GDM1 (cell line): ENCODE results near the gene KDM1A.
"Not testable (repeated sequence)": the region's sequence is repeated elsewhere in the genome, so short reads cannot be mapped to it uniquely, and the experiment has no call there.

Experiments used
- DNase-seq: peaks from one replicate; lab custom pipeline; 2025; lab: John Stamatoyannopoulos, UW

The KDM1A gene

DNA sequence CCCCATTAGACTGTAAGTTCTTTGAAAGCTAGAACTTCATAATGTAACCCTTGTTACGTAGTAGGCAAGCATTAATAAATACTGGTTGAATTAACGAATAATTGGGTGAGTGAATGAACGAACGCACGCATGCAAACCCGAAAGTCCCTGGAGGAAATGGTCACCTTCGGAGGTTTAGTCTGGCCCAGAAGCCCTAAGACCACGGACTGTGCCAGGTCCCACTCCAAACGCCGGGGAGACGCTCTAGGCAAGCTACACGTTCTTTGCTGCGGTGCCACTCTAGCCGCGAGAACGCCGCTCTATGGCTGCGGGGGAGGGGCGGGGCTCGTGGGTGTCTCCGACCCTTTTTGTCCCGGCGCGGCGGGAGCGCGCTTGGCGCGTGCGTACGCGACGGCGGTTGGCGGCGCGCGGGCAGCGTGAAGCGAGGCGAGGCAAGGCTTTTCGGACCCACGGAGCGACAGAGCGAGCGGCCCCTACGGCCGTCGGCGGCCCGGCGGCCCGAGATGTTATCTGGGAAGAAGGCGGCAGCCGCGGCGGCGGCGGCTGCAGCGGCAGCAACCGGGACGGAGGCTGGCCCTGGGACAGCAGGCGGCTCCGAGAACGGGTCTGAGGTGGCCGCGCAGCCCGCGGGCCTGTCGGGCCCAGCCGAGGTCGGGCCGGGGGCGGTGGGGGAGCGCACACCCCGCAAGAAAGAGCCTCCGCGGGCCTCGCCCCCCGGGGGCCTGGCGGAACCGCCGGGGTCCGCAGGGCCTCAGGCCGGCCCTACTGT, at the start of gene KDM1A:
Gene KDM1A, plus strand, starts transcription at position 375 of the 769 bp plus-strand sequence. Its CDS starts 129 bp downstream, at position 504.
- peak; percentile 98 for DNase-seq

- DNase-seq, result no peak
Observed at GRCh38 chr1:22970096-22970495, 49.2 kb upstream of the KDM1A start.

DNA sequence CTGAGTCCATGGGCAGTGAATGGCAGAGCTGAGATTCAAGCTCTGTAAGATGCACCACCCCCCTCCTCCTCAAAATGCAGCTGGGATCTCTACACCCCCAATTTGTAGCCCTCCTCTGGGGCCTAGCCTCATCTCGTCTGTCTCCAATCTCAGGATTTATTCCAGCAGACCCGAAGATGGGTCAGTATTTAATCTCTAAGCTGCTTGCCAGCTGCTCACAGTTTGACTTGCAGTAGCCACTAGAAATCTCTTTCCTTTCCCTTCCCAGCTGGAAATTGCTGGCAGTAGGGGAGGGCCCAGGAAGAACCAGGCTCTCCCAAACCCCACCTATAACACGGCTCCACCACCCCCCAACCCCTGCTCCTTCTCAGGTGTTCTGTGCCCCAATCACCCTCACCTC, 48.1 kb upstream of the KDM1A start:
- no peak for DNase-seq

- DNase-seq, result no peak
Observed at GRCh38 chr1:22971611-22972405, 47.5 kb upstream of the KDM1A start.

DNA sequence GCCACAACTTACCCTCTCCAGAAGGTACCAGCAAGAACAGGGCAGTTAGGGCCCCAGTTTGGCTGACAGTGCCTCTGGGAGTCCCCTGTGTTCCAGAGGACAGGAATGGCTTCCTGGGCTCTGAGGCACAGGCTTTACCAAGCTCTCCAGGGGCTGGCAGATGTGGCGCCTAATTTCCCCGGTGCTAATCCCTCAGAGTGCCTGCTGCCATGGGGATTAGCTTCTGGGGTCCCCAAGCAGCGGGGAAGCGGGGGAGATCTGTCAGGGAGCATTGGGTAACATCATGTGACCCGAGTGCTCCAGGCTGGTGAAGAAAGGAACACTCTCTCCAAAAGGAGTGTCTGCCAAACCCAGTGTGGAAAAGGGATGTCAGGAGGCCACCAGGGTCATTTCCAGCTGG, 46.5 kb upstream of the KDM1A start, which contains the start of gene LACTBL1:
Gene LACTBL1, minus strand, starts transcription at position 107 of the 400 bp plus-strand sequence. CDS start 550 bp downstream, outside the sequence.
- no peak for DNase-seq

DNA sequence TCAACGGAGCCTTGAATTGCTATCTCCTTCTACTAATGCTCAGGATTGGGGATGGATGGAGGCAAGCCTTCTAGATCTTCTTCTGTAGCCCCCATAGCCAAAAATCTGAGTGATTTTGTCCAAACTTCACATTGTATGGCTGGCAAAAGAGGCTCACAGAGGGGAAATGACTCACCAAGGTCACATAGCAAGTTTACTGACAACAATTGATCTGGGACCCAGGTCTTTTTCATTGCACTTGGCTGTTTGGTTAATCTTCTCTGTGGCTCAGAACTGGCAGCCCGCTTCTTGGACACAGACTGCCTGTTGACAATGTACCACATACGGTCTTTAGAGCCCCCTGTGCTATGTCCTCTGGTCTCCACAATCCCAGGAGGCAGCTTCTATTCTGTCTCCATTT, 43.6 kb upstream of the KDM1A start:
- no peak for DNase-seq

DNA sequence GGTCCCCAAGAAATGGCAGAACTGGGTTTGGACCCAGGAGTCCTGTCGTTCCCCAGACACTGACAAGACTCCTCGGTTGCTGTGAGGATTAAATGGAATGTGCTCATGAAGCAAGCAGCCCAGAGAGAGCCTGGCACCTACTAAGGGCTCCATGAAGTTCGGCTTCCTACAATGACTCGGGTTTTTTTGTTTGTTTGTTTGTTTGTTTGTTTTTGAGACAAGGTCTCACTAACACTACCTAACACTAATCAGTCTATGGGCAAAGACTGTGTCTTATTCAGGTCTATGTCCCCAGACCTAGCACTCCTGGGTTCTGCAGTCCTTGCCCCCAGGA, 43.2 kb upstream of the KDM1A start:
- no peak for DNase-seq

GRCh38 chr1:22976461-22977243, 42.6 kb upstream of the KDM1A start:
- peak; percentile 68 for DNase-seq

DNA sequence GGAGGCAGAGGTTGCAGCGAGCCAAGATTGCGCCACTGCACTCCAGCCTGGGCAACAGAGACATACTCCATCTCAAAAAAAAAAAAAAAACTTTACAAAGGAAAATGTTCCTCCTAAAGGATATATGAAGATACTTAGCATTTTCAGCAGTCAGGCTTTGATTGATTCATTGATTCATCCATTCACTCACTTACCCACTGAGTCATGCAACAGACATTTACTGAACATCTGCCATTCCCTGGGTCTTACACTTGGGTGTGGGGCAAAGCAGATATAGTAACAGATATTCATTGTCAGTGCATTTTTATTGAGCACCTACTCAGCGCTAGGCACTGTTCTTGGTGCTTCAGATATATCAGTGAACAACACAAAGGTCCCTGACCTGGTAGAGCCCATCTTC, 41.0 kb upstream of the KDM1A start:
- no peak for DNase-seq

DNA sequence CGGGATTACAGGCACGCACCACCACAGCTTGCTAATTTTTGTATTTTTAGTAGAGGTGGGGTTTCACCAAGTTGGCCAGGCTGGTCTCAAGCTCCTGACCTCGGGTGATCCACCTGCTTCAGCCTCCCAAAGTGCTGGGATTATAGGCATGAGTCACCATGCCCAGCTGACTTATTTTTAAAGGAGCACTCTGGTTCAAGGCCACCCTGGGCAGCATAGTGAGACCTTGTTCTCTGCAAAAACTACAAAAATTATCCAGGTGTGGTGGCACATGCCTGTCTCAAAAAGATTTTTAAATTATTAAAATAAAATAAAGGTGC, 38.8 kb upstream of the KDM1A start:
- not testable (repeated sequence) for DNase-seq

- no peak for DNase-seq
Observed at GRCh38 chr1:22983944-22984343, 35.3 kb upstream of the KDM1A start.

DNA sequence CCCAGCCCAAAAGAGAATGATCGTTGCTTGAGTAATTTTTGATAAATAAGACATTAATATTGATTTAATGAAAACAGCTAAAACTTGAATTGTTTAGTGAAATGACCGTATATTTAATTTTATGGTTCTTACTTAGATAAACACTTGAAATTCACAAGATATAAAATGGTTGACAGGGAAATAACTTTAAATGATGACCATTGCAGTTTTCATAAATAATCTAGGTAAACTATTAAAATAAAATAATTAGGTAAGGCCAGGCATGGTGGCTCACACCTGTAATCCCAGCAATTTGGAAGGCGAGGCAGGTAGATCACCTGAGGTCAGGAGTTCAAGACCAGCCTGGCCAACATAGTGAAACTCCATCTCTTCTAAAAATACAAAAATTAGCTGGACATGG, 26.9 kb upstream of the KDM1A start:
- not testable (repeated sequence) for DNase-seq

- DNase-seq, result not testable (repeated sequence)
Observed at GRCh38 chr1:22993220-22993795, 26.0 kb upstream of the KDM1A start.

DNA sequence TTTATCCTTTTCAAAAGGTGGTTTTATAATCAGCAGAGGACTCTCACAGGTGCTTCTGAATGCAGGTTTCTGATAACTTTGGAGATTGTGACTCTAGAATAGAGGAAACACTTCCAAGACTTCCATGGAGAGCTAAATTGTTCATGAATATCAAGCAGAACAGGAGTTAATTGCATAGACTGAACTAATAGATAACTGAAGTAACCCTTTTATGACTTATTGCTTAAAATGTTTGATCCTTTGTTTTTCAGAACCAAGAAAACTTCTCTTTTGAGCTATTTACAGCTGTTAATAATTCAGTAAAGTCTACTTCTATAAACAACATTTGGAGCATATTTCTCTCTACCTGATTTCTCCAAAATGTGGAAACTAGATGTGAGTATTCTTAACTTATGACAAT, 23.5 kb upstream of the KDM1A start:
- no peak for DNase-seq

DNA sequence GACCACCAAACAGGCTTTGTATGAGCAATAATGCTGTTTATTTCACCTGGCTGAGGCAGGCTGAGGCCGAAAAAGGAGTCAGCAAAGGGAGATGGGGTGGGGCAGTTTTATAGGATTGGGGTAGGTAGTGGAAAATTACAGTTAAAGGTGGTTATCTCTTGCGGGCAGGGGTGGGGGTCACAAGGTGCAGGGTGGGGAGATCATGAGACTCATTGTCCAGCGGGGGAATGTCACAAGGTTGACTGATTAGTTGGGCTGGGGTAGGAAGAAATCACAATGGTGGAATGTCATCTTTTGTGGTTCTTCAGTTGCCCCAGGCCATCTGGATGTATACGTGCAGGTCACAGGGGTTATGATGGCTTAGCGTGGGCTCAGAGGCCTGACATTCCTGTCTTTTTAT, 21.7 kb upstream of the KDM1A start:
- not testable (repeated sequence) for DNase-seq

DNA sequence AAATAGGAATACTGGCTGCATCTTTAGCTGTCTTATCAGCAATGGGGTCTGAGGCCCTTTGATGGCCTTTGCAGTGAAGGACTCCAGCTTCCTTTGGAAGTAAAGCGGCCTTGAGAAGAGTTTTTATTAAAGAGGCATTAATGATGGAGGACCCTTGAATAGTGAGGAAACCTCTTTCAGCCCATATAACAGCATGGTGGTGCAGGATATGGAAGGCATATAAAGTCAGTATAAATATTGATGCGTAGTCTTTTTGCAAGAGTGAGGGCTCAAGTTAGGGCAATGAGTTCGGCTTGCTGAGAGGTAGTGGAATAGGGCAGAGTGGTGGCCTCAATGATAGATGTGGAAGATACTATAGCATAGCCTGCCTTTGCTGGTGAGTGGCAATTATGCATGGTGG, 19.1 kb upstream of the KDM1A start:
- not testable (repeated sequence) for DNase-seq

GRCh38 chr1:23002218-23002617, 17.1 kb upstream of the KDM1A start:
- DNase-seq, result not testable (repeated sequence)

DNA sequence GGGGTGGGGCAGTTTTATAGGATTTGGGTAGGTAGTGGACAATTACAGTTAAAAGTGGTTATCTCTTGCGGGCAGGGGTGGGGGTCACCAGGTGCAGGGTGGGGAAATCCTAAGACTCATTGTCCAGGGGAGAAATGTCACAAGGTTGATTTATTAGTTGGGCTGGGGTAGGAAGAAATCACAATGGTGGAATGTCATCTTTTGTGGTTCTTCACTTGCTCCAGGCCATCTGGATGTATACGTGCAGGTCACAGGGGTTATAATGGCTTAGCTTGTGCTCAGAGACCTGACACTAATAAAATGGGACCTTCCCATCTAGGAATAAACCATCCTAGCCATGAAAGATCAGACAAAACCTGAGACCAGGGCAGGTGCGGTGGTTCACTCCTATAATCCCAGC, 15.2 kb upstream of the KDM1A start:
- no peak for DNase-seq

GRCh38 chr1:23004769-23005168, 14.5 kb upstream of the KDM1A start:
- not testable (repeated sequence) for DNase-seq

DNA sequence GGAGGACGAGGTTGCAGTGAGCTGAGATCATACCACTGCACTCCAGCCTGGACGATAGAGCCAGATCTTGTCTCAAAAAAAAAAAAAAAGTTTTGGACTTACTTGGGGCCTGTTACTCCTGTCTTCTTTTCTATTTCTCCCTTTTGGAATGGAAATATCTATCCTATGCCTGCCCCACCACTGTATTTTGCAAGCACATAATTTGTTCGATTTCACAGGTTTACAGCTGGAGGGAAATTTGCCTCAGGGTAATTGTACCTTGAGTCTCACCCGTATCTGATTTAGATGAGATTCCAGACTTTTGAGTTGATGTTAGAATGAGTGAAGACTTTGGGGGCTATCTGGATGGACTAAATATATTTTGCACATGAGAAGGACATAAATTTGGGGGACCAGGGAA, 12.2 kb upstream of the KDM1A start:
- DNase-seq, result no peak

GRCh38 chr1:23008901-23009300, 10.4 kb upstream of the KDM1A start:
- DNase-seq, result no peak

DNA sequence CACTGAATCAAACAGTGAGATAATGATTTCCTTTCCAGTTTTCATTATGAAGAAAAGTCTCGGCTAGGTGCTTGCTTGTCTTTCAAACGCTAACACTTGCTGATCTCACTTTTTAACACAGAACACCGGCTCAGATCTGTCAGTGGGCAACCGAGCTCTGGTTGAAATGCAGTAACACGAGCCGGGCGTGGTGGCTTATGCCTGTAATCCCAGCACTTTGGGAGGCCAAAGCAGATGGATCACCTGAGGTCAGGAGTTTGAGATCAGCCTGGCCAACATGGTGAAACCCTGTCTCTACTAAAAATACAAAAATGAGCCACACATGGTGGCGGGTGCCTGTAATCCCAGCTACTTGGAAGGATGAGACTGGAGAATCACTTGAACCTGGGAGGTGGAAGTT, 9.2 kb upstream of the KDM1A start:
- DNase-seq, result not testable (repeated sequence)
